Esophagus muscularis mucosa (tissue), 3 donors: ENCODE measurements around the gene PTAR1.
"Not testable (repeated sequence)": the region's sequence is repeated elsewhere in the genome, so short reads cannot be mapped to it uniquely, and the experiment has no call there.

Experiments
- EP300 ChIP-seq: sonication (generic); formaldehyde crosslinking; IDR thresholded peaks from one replicate; pipeline ENCODE4 v1.6.1; 2017; ENCODE audit warnings: antibody characterized with exemption
- TF ChIP-seq, protein P1 (sequence below), 3 experiments: fragments of 200-600 bp in 2 of 3; fragments of 450-650 bp in 1 of 3; sonication (generic) in 2 of 3; IDR thresholded peaks; one replicate each; pipeline ENCODE4 v1.5.1; 2017 to 2019; ENCODE audit warnings: antibody characterized with exemption in 3 of 3, mild to moderate bottlenecking in 2 of 3, moderate library complexity in 1 of 3

- TF ChIP-seq, protein P1, sequence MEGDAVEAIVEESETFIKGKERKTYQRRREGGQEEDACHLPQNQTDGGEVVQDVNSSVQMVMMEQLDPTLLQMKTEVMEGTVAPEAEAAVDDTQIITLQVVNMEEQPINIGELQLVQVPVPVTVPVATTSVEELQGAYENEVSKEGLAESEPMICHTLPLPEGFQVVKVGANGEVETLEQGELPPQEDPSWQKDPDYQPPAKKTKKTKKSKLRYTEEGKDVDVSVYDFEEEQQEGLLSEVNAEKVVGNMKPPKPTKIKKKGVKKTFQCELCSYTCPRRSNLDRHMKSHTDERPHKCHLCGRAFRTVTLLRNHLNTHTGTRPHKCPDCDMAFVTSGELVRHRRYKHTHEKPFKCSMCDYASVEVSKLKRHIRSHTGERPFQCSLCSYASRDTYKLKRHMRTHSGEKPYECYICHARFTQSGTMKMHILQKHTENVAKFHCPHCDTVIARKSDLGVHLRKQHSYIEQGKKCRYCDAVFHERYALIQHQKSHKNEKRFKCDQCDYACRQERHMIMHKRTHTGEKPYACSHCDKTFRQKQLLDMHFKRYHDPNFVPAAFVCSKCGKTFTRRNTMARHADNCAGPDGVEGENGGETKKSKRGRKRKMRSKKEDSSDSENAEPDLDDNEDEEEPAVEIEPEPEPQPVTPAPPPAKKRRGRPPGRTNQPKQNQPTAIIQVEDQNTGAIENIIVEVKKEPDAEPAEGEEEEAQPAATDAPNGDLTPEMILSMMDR (IDR thresholded peaks at IDR 0.05) = not testable (repeated sequence)
- not testable (repeated sequence) for TF ChIP-seq EP300
These were observed 40.2 kb upstream of the PTAR1 start for GRCh38 chr9:69800027-69800426.
